ENCODE data around the gene ZBTB7A.

Gene ZBTB7A

DNA sequence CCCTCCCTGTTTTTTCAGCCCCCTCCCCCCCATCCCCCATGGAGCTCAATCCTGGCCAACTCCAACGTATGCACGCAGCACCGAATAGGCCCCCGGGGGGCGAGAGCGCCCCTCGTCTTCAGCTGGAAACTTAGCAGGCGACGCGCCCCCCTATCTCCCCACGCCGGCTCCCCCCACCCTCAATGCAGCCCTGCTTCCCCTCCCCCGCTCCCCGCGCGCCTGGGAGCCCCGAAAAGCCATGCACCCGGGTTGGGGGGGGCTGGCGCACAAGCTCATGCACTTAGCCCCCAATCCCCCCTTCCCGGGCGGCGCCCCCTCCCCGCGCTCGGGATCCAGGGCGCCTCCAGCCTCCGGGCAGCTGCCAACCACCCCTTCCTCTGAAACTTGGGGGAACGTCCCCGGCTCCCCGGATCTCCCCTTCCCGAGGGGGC lies 508 bp downstream of the ZBTB7A start:
- peak; percentile 58 to 59 for DNase-seq

DNA sequence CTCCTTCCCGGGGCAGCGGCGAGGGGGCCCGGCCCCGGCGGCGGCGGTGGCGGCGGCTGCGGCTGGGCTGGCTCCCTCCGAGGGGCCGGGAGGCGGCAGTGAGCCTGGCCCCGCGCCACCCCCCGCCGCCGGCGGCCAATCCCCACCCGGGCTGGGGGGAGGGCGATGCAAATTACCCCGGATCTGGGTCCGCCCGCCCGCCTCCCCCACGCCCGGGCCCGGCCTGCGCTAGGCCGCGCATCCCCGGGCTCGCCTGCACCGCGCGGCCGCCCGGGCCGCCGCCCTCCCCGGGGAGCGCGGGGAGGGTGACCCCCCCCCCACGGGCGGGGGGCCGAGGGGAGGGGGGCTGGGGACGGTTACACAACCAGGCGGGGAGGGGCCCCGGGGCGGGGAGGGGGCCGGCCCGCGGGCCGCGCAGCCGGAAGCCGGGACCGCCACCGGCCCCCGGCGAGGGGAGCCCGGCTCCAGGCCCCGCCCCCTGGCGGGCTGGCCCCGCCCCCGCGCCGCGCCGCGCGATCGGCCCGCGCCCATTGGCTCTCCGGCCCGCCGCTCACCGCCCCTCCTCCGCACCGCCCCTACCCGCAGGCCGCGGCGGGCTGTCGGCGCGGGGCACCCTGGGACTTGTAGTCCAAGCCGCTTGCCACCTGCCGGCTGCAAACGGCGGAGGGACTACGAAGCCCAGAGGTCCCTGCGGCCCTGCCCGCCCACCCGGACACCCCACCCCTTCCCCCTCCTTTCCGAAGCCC lies 1.1 kb downstream of the ZBTB7A start:
- DNase-seq: peak; percentile 95 to 97

DNA sequence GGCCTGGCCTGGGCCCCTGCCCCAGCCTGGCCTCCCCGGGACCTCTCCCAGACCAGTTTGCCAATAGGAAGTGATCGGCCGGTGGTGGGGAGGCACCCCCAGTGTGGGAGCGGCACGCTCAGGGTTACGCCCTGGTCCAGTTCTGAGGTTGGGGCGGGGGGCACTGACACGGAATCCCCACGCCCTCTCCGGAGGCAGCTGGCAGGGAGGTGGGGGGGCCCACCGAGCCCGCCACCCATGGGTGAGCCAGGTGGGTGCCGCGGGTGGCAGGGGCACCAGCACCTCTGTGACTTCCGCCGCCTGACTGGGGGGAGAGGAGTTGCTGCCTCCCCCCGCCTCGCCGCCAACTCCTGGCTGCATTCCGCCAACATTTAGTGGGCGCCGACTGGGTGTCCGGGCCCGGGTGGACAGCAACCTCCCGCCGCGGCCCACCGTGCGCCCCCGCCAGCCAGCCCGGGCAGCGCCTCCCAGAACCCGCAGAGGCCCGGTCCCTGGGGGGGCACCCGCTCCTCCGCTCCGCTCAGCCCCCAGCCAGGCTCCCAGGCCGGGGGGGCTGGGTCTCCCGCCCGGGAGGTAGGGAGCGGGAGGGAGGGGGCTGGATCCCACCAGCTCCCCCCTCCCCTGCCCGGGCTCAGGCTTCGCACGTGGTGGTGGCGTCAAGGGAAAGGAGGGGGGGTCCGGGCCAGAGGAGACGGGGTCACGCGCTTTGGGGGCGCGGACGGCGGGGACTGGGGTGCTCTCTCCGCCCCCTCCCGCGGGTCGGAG lies 2.0 kb downstream of the ZBTB7A start:
- DNase-seq: peak; percentile 49 to 56

DNA sequence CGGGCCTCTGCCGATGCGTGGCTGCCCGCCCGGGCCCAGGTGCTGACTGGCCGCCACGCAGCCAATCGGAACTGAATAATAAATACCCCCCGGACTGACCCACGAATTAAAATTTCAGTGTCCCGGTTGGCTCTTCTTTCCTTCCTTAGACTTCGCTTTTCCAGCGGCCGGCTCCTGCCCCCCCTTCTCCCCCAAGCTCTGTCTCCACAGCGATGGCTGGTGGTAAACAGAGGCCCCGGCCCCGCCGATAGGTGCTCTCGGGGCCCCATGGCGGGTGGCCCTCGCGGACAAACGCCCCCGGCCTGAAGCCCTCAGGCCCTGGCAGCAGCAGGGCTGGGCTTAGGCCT lies 2.6 kb downstream of the ZBTB7A start:
- DNase-seq: no peak

DNA sequence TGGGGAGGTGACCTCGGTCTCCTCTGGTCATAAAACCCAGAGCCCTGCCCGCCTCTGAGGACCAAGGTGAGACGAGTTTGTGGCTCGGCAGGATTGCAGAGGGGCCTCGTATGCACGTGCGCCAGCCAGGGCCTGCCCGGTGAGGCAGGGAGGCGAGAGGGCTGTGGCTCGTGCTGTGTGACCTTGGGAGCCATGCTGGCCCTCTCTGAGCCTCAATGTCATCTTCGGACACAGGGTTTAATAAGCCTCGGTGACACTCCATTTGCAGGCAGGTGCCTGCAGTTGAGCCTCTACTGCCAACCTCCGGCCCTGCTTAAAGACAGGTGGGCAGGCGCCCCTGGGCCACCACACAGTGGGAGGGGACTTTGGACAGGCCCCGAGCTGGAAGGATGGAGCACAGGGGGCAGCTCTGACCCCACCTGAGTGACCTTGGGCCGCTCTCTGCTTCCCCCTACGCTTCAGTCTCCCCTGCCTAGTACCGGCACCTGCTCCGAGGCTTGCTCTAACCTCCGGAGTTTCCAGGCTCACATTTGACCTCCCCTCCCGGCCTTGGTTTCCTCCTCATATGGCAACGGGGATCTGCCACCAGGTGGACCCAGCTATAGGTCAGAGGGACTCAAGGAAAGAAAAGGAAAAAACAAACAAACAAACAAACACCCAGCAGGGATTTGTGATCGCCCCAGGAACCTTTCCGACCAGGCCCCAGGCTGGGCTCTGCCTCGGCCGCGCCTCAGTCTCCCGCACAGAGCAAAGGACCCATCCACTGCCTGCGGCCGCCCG lies 3.1 kb downstream of the ZBTB7A start:
- no peak for DNase-seq

DNA sequence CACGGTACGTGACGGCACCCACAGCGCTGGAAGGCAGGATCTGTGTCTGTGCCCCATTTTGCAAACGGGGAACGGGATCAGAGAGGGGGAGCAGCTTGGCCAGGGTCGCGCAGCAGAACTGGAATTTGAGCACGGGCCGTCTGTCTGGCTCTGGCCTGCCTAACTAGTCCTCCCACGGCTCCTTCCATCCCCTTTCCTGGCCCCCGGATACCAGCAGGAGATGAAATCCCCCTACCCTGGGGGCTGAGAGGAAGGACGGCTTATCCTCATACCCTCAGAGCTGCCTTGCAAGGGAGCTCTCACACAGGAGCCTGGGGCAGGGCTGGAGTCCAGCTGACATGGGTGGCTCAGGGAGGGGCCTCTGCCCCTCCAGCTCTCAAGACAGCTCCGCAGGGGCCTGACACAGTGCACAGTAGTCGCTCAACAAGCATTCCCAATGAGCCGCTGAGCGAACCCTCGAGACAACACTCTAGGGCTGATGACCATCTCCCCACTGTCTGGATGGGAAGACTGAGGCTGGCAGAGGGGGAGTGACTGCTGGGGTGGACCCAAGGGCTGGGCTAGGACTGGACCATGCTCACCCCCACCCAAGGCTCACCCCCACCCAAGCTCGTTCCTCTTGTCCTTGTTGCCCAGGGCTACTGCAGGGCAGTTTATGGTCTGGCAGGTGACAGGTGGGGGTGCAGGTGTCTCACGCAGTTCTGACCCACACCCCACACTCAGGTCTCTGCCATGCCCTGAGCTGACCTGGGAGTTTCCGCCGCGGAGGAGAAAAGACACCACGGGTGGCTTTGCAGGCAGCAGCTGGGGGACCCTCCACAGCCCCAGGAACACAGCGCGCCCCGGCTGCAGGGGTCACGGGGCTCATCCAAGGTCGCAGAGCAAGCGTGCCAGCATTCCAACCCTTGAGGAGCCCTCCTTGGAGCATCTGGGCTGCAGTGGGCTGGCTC lies 4.0 kb downstream of the ZBTB7A start:
- no peak for DNase-seq

DNA sequence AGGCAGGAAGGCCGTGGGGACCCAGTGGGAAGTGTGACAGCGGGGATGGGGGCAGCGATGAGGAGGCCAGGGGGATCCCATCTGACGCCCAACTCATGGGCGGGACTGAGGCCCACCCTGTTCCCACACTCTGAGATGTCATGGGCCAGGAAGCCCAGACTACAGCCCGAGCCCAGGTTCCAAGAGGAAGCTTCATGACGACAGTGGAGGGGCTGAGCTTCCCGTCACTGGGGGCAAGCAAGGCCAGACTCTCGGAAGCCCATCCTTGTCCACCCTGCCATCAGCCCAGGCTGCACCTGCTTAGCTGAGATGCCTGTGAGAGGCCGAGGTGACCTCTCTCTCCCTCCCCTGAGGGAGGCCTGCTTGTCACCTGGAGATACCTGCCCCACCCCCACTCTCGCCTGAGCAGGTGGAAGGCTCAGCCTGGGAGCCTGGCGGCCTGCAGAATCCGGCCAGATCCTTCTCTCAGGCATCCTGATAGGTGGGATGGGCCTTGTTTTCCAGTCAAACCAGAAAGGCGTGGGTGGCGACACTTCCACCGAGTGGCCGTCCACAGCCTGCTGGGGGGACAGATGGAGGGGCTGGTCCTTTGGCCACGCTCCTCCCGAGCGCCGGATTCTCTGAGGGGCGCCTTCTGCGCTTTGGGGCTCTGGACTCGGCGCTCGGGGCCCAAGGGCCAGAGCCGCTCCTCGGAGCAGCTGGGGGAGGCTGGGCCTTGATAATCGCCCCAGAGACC lies 4.8 kb downstream of the ZBTB7A start:
- no peak for DNase-seq

DNA sequence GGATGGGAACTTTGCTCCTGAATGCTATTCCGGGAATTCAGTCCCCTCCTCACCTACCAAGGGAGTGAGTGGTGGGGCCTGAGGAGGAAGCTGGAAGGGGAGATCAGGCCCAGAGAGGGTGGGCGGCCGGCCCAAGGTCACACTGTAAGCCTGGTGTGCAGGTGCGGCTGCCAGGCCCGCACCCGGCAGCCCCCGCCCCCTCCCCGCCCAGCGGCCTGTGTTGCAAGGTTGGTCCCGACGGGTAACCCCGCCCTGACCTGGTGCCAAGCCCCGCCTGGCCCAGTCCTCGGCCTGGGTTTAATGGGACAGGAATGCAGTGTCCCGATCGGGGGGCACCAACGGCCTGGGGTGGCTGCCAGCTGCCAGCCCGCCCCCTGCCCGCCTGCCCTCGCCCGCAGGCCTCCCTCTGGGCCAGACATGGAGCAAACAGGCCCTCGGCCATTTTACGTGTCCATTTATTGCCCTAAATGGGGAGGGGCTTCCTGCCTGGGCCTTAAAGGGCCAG lies 5.5 kb downstream of the ZBTB7A start:
- no peak for DNase-seq

DNA sequence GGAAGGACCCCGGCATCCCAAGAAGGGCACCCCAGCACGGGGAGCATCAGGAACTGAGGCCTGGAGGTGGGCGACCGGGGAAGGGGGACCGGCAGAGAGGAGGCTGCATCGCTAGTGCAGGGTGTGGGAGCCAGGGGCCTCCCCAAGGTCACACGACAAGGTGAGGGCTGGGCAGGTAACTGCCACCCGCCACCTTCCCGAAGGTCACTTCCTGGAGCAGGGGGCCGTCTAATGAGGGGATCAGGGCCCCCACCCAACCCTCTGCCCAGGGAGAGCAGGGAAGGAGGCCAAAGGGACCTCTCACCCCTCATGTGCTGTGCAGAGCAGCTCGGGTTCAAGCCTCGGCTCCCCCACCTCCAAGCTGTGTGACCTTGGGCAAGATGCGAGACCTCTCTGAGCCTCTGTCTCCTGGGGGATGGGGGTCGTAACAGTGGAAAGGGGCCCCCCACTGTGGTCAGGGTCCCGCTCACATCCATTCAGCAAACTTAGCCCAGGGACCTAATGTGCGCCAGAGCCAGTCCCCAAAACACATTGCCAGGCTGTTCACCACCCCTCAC lies 6.0 kb downstream of the ZBTB7A start:
- no peak for DNase-seq

DNA sequence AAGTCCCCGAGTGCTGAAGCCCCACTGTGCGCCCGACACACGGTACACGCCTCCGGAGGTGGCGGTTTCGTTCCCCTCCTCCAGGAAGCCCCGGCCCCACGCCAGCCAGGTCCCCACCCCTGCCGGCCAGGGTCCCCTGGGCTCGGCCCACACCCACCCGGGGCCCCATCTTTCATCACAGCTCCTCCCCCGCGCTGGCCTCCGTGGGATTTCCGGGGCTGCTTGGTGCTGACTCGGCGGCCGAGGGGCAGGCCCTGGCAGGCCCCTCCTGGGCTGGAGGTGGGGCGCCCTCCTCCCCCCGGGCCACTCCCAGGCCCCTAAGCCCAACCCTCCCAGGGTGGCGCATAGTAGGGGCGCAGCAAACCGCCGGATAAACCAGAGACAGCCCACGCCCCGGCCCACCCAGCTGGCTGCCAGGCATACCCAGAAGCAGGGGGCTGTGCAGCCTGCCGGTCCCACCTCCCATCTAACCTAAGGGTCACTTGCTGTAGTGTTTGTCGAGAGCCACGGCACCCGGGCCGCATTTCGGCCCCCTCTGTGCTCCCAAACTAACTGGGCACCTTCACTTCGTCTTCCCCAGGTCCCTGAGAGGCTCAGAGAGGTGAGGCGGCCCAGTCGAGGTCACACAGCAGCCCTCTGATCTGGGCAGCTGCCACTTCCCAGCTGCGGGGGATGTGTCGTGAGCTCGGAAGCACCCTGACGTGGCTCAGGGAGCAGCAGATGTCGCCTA lies 6.6 kb downstream of the ZBTB7A start:
- peak; percentile 54 to 64 for DNase-seq

DNA sequence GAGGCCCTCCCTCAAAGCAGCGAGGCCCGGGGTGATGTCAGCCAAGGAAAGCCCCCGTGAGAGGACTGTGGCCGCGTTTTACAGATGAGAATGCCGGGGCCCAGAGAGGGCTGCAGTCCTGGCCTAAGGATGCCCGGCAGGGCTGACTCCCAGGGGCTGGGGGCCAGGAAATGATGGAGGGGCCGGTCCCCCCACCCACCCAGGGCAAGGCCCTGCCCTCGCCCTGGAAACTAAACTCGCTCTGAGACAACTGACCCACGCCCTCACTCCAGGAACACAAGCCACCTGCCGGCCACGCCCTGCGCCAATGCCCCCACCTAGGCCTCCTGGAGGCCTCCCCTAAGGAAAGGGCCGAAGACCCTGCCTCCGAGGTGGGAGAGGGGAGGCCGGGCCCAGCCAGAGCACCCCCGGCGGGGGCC lies 7.2 kb downstream of the ZBTB7A start:
- DNase-seq: no peak

DNA sequence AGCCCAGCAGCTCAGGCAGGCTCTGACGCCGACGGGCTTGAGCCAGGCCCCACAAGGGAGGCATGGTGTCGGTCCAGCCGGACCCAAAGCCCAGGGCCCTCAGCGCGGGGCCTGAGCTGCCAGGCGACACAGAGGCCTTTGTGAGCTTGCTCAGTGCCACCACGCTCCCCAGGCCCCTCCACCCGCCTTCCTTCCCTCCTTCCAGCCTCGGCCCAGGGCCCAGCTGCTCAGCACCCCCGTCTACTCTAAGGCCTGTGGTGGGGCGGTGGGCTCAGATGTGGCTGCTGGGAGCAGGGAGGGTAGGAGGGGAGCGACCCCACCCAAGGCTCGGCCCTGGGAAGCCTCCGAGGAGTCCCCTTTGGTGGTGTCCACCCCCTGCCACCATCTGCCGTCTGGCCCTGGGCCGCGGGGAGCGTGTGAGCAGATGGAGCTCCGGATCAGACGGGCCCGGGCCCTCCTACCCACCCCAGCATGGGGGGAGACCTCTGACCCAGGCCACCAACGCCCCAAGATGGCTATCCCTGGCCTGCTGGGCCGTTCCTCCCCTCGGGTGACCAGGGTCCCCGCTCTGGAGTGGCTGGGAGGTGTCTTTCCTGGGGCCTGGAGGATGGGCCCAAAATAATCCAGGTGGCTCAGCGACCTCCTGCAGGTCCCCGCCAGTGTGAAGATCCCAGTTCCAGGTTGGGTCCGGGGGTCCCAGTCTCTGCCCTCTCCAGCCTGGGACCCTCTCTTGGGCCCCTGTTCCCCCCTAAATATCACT lies 7.8 kb downstream of the ZBTB7A start:
- no peak for DNase-seq

DNA sequence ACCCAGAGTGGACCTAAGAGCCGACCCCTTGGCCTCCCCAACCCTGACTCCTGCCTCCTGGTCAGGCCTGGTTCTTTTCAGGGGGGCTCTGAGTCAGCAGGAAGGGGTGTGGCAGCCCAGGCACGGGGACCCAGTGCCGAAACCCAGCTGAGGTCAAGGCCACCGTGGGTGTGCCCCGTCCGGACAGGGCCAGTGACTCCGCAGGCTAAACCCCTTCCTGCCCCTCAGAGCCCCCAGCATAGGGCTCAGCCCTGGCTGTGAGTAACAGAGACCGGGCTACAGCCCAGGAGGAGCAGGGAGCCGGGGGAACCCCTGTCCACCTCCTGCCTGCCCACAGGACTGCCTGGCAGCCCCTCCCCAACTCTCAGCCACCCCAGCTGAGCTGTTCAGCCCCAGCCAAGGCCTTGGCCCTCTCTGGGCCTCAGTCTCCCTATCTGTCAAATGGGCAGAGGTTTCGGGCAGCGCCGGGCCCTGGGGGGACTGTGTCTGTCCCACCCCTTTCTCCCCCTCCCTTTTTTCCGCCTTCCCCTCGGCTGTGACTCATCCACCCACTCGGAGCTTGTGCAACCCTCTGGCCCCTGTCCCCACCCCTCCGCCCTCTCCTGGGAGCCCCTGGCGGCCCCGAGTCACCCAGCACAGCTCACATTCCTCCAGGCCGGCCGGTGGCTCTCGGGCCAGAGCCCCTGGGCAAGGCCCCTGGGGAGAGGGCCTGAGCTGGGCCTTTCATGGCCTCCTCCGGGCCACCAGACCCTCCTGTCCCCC lies 8.6 kb downstream of the ZBTB7A start:
- DNase-seq: peak; percentile 65 to 66

DNA sequence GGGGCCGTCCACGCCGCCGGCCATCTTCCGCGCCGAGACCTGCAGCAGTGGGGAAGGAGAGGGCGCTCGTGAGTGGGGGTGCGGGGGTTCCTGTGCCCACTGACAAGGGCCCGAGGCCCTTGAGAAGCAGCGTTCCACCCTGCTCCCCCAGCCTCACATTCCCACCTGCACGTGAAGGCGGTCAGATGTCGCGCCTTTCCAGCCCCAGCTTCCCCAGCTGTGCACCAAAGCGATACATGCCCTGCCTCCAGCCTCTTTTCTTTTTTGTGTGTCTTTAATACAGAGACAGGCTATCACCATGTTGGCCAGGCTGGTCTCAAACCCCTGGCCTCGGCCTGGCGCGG lies 11.5 kb downstream of the ZBTB7A start:
- no peak for DNase-seq

DNA sequence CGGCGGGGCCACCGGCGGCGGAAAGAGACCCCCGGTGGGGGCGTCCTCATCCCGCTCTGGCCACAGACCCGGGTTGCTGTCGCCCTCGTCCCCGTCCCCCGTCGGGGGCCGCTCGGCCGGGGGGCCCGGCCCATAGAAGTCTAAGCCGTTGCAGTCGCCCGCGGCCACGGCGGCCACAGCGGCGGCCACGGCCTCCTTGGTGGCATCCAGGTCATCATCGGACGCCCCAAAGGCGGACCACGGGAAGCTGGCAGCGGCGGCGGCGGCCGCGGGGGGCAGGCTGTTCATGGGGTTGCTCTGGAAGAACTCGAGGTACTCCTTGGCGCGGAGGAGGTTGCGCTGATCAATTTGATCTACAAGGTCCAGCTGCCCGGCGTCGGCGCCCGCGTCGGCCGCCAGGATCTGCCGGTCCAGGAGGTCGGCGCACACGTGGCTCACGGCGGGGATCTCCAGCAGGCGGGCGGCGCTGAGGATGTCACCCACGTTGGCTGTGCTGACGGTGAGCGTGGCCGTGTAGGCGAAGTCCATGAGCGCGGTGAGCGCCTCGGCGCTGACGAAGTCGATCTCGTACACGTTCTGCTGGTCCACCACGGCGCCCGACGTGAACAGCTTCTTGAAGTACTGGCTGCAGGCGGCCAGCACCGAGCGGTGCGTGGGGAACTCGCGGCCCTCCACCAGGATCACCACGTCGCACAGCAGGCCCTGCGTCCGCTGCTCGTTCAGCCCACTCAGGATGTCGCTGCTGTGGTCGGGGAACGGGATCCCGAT lies 12.1 kb downstream of the ZBTB7A start:
- no peak for DNase-seq

DNA sequence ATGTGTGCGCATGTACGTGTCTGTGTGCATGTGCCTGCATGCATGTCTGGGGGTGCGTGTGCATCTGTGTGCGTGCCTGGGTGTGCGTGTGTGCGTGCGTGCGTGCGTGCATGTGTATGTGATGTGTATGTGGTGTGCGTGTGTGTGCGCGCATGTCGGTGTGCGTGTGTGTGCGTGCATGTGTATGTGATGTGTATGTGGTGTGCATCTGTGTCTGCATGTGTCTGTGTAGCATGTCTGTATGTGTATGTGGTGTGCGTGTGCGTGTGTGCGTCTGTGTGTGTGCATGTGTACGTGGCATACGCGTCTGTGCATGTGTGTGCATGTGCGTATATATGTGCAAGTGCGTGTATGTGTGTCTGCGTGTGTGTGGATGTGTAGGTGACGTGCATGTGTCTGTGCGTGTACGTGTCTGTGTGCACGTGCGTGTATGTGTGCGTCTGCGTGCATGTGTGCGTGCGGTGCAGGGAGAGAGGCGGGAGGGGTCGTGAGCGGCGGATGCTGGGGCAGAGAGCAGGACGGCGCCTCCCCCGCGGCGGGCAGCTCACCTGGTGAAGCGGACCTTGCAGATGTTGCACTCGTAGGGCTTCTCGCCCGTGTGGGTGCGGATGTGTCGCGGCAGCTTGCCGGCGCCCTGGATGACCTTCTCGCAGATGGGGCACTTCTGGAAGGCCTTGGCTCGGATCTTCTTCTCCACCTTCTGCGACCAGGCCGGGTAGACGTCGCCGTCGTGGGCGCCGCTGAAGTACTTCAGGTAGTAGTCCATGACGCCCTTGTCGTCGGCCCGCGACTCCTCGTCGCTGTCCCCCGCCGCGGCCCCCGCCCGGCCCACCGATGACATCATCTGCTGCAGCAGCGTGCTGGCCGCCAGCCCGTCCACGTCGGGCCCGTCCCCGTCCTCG lies 13.0 kb downstream of the ZBTB7A start:
- no peak for DNase-seq

DNA sequence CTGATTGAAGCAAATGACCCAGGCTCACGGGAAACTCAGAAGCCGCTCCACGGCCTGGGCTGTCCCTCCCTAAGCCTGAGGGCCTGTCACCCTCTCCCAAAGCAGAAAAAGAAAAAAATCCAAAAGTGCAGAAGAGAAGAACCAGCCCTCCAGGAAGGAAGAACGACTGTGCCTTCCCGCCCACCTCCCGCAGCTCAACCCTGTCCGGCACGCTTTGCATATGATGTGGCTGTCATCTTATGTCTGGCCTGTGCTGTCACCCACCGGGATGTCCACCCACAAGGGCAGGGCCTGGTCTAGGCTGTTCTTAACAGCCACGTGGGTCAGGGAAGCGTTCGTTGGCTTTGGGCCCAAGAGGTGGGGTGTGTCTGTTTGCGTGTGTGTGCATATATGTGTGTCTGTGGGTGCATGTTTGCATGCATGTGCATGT lies 13.7 kb downstream of the ZBTB7A start:
- DNase-seq: no peak
